MM.1S (cell line): ENCODE results near the gene ZNRF1.

Experiments
- DNase-seq: peaks from one replicate; pipeline ENCODE4 v3.0.0-alpha.2; 2015
- H2AFZ ChIP-seq: fragments of 300-600 bp; sonication (generic); 2 replicates; pipeline ENCODE4 v1.6.0; 2016; ENCODE audit warnings: antibody characterized with exemption, low read length
- H3F3A ChIP-seq: fragments of 300-600 bp; sonication (generic); 2 replicates; pipeline ENCODE4 v1.6.1; 2016; ENCODE audit warnings: mild to moderate bottlenecking, antibody characterized with exemption, low read length, moderate library complexity, mixed read lengths; ENCODE audit not compliant: insufficient read depth
- H3K27ac ChIP-seq: fragments of 300-600 bp; sonication (generic); 2 replicates; pipeline ENCODE4 v1.5.1; 2016; ENCODE audit warnings: mild to moderate bottlenecking, low read length
- H3K27me3 ChIP-seq: fragments of 300-600 bp; sonication (generic); replicated peaks from 2 replicates; pipeline ENCODE4 v1.6.0; 2016; ENCODE audit warnings: low read length; ENCODE audit not compliant: insufficient read depth
- H3K36me3 ChIP-seq: fragments of 300-600 bp; sonication (generic); replicated peaks from 2 replicates; pipeline ENCODE4 v1.6.1; 2016; ENCODE audit warnings: mild to moderate bottlenecking, low read length, mixed read lengths; ENCODE audit not compliant: insufficient read depth
- H3K4me1 ChIP-seq: fragments of 300-600 bp; sonication (generic); 2 replicates; pipeline ENCODE4 v1.6.1; 2016; ENCODE audit warnings: low read length, mixed read lengths
- H3K4me2 ChIP-seq: fragments of 300-600 bp; sonication (generic); 2 replicates; pipeline ENCODE4 v1.6.0; 2016; ENCODE audit warnings: low read depth, low read length
- H3K4me3 ChIP-seq: fragments of 300-600 bp; sonication (generic); 2 replicates; pipeline ENCODE4 v1.5.1; 2016; ENCODE audit warnings: low read length, mixed read lengths
- H3K79me2 ChIP-seq: fragments of 300-600 bp; sonication (generic); 2 replicates; pipeline ENCODE4 v1.6.1; 2016; ENCODE audit warnings: mixed run types, low read length, mixed read lengths
- H3K9ac ChIP-seq: fragments of 300-600 bp; sonication (generic); 2 replicates; pipeline ENCODE4 v1.6.1; 2016; ENCODE audit warnings: low read length, mixed read lengths
- H3K9me2 ChIP-seq: fragments of 300-600 bp; sonication (generic); replicated peaks from 2 replicates; pipeline ENCODE4 v1.6.1; 2016; ENCODE audit warnings: mild to moderate bottlenecking, low read length, mixed read lengths; ENCODE audit not compliant: insufficient read depth
- H3K9me3 ChIP-seq: fragments of 300-600 bp; sonication (generic); replicated peaks from 2 replicates; pipeline ENCODE4 v1.6.1; 2016; ENCODE audit warnings: mild to moderate bottlenecking, low read length, mixed read lengths; ENCODE audit not compliant: insufficient read depth
- H4K20me1 ChIP-seq: fragments of 300-600 bp; sonication (generic); 2 replicates; pipeline ENCODE4 v1.6.1; 2016; ENCODE audit warnings: mild to moderate bottlenecking, low read length, moderate library complexity, mixed read lengths; ENCODE audit not compliant: insufficient read depth
- EZH2 ChIP-seq: fragments of 300-600 bp; sonication (generic); optimal IDR thresholded peaks from 2 replicates; pipeline ENCODE3; 2017; ENCODE audit warnings: low read depth, mild to moderate bottlenecking, antibody characterized with exemption, low read length, mixed read lengths
- EZH2phosphoT487 ChIP-seq: fragments of 300-600 bp; sonication (generic); IDR thresholded peaks from 2 replicates; pipeline ENCODE4 v1.6.1; 2018; ENCODE audit warnings: antibody characterized with exemption, low read length
- TF ChIP-seq, protein P1 (sequence below): fragments of 300-600 bp; sonication (generic); IDR thresholded peaks from 2 replicates; pipeline ENCODE4 v1.5.1; 2016; ENCODE audit warnings: antibody characterized with exemption, low read length, mixed read lengths

ZNRF1 gene

GRCh38 chr16:74997042-74997491 lies 1.8 kb upstream of the ZNRF1 start:
- Histone ChIP-seq H3K9me2 (no peaks in the 10 kb centered on the region), H3K4me1 (no peaks in the 10 kb centered on the region), H3F3A (no peaks in the 10 kb centered on the region), H3K79me2 (no peaks in the 10 kb centered on the region), H4K20me1 (no peaks in the 10 kb centered on the region), H3K27ac (no peak overlapping the region), H3K4me3 (no peak overlapping the region), H3K9me3 (no peaks in the 10 kb centered on the region), H3K36me3 (no peaks in the 10 kb centered on the region), H3K27me3 (no peaks in the 10 kb centered on the region), H3K9ac (no peak overlapping the region), H3K4me2 (no peak overlapping the region), H2AFZ (no peak overlapping the region)
- DNase-seq: no peak
- TF ChIP-seq, protein P1, sequence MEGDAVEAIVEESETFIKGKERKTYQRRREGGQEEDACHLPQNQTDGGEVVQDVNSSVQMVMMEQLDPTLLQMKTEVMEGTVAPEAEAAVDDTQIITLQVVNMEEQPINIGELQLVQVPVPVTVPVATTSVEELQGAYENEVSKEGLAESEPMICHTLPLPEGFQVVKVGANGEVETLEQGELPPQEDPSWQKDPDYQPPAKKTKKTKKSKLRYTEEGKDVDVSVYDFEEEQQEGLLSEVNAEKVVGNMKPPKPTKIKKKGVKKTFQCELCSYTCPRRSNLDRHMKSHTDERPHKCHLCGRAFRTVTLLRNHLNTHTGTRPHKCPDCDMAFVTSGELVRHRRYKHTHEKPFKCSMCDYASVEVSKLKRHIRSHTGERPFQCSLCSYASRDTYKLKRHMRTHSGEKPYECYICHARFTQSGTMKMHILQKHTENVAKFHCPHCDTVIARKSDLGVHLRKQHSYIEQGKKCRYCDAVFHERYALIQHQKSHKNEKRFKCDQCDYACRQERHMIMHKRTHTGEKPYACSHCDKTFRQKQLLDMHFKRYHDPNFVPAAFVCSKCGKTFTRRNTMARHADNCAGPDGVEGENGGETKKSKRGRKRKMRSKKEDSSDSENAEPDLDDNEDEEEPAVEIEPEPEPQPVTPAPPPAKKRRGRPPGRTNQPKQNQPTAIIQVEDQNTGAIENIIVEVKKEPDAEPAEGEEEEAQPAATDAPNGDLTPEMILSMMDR: no peak
- no peak for TF ChIP-seq EZH2
- no peak for TF ChIP-seq EZH2phosphoT487

- H3K79me2 ChIP-seq: no peaks in the 10 kb centered on the region
Observed at GRCh38 chr16:74999219-74999608, 390 bp downstream of the ZNRF1 start.

DNA sequence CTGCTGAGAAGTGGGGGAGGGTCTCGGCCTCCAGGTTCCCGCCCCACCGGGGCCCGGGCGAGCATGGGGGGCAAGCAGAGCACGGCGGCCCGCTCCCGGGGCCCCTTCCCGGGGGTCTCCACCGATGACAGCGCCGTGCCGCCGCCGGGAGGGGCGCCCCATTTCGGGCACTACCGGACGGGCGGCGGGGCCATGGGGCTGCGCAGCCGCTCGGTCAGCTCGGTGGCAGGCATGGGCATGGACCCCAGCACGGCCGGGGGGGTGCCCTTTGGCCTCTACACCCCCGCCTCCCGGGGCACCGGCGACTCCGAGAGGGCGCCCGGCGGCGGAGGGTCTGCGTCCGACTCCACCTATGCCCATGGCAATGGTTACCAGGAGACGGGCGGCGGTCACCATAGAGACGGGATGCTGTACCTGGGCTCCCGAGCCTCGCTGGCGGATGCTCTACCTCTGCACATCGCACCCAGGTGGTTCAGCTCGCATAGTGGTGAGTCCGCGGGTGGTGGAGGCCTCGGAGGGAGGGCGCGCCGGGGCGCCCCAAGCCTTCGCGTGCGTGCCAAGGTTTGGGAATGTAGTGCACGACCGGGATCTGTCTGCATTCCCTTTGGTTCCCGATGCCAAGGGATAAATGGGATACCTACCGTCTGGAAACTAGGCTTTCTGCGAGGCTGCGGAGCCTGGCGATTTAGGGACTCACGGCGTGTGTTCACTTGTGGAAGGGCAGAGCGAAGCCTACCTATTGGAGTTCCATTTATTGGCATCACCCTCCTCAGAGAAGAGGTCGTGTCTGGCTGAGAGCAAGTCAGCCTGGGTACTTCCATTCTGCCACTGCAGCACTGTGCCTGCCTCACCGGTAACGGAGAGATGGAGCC lies 1.0 kb downstream of the ZNRF1 start:
- Histone ChIP-seq H3K9me3 (no peaks in the 10 kb centered on the region), H3K4me1 (no peaks in the 10 kb centered on the region), H4K20me1 (no peaks in the 10 kb centered on the region), H3K27me3 (no peaks in the 10 kb centered on the region), H3K27ac (no peak overlapping the region), H3K79me2 (no peaks in the 10 kb centered on the region), H3K9me2 (no peaks in the 10 kb centered on the region), H3F3A (no peaks in the 10 kb centered on the region), H3K4me3 (peak overlapping the region; percentile 53), H3K36me3 (no peaks in the 10 kb centered on the region), H3K4me2 (peak overlapping the region; percentile 59), H3K9ac (peak overlapping the region; percentile 21; the same call in 1 of the 2 replicates), H2AFZ (peak overlapping the region; percentile 61; the same call in 1 of the 2 replicates)
- no peak for DNase-seq
- TF ChIP-seq, protein P1: no peak
- TF ChIP-seq EZH2phosphoT487: no peak
- no peak for TF ChIP-seq EZH2

More at GRCh38 chr16:74999219-74999608, 390 bp downstream of the ZNRF1 start:
- Histone ChIP-seq H3K27me3 (no peaks in the 10 kb centered on the region), H3K9me3 (no peaks in the 10 kb centered on the region), H4K20me1 (no peaks in the 10 kb centered on the region), H3K36me3 (no peaks in the 10 kb centered on the region), H3K4me2 (peak overlapping the region; percentile 59), H3K4me3 (peak overlapping the region; percentile 53), H3K27ac (no peak overlapping the region), H3K9me2 (no peaks in the 10 kb centered on the region), H2AFZ (peak overlapping the region; percentile 61; the same call in 1 of the 2 replicates), H3K9ac (peak overlapping the region; percentile 21; the same call in 1 of the 2 replicates), H3K4me1 (no peaks in the 10 kb centered on the region), H3F3A (no peaks in the 10 kb centered on the region)
- TF ChIP-seq EZH2 (no peak), EZH2phosphoT487 (no peak)
- TF ChIP-seq, protein P1: no peak
- no peak for DNase-seq
